ENCODE data around the gene SCP2.

The SCP2 gene

GRCh38 chr1:53076721-53077598 lies 149.9 kb downstream of the SCP2 start:
- ATAC-seq, result no peak
- TF ChIP-seq TOX (CRISPR knock-in tag; IDR thresholded peaks at IDR 0.05; ENCODE audit: borderline replicate concordance), result no peak

DNA sequence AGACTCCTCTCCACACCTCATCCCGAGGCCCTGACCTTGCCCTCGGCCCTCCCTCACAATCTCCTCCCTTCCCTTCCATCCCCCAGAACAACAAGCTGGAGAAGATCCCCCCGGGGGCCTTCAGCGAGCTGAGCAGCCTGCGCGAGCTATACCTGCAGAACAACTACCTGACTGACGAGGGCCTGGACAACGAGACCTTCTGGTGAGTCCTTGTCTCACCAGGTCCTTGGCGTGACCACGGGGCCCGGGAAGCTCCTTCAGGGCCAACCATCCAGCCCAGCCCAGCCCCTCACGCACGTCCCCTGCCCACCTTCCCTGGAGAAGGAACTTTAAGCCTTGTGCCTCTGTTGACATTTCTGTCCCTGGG lies 150.5 kb downstream of the SCP2 start:
- TF ChIP-seq CSDC2 (CRISPR knock-in tag; IDR thresholded peaks at IDR 0.05), result no peak
- no peak for TF ChIP-seq CSRNP3 (CRISPR knock-in tag; IDR thresholded peaks at IDR 0.05)
- no peak for TF ChIP-seq SNAI2 (CRISPR knock-in tag; IDR thresholded peaks at IDR 0.05)
- TF ChIP-seq ARNTL (CRISPR knock-in tag; IDR thresholded peaks at IDR 0.05; ENCODE audit: borderline replicate concordance, low read depth), result no peak
- no peak for TF ChIP-seq ISL1 (CRISPR knock-in tag; IDR thresholded peaks at IDR 0.05)
- TF ChIP-seq, protein P1, sequence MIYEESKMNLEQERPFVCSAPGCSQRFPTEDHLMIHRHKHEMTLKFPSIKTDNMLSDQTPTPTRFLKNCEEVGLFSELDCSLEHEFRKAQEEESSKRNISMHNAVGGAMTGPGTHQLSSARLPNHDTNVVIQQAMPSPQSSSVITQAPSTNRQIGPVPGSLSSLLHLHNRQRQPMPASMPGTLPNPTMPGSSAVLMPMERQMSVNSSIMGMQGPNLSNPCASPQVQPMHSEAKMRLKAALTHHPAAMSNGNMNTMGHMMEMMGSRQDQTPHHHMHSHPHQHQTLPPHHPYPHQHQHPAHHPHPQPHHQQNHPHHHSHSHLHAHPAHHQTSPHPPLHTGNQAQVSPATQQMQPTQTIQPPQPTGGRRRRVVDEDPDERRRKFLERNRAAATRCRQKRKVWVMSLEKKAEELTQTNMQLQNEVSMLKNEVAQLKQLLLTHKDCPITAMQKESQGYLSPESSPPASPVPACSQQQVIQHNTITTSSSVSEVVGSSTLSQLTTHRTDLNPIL (CRISPR knock-in tag; IDR thresholded peaks at IDR 0.05; ENCODE audit: low read depth), result no peak
- TF ChIP-seq PPARA (CRISPR knock-in tag; IDR thresholded peaks at IDR 0.05; ENCODE audit: borderline replicate concordance), result no peak
- TF ChIP-seq TOX (CRISPR knock-in tag; IDR thresholded peaks at IDR 0.05; ENCODE audit: borderline replicate concordance), result no peak
- no peak for TF ChIP-seq ZC3H10 (CRISPR knock-in tag; IDR thresholded peaks at IDR 0.05)
- TF ChIP-seq ZFP30 (CRISPR knock-in tag; IDR thresholded peaks at IDR 0.05), result no peak
- no peak for TF ChIP-seq ESRRG (CRISPR knock-in tag; IDR thresholded peaks at IDR 0.05)
- TF ChIP-seq, protein P2, sequence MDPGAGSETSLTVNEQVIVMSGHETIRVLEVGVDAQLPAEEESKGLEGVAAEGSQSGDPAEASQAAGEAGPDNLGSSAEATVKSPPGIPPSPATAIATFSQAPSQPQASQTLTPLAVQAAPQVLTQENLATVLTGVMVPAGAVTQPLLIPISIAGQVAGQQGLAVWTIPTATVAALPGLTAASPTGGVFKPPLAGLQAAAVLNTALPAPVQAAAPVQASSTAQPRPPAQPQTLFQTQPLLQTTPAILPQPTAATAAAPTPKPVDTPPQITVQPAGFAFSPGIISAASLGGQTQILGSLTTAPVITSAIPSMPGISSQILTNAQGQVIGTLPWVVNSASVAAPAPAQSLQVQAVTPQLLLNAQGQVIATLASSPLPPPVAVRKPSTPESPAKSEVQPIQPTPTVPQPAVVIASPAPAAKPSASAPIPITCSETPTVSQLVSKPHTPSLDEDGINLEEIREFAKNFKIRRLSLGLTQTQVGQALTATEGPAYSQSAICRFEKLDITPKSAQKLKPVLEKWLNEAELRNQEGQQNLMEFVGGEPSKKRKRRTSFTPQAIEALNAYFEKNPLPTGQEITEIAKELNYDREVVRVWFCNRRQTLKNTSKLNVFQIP (CRISPR knock-in tag; IDR thresholded peaks at IDR 0.05; ENCODE audit: borderline replicate concordance, low read depth), result no peak
- TF ChIP-seq PATZ1 (CRISPR knock-in tag; IDR thresholded peaks at IDR 0.05; ENCODE audit: borderline replicate concordance), result no peak
- no peak for TF ChIP-seq ZNF565 (CRISPR knock-in tag; conservative IDR thresholded peaks at IDR 0.05; ENCODE audit: low read depth)
- no peak for TF ChIP-seq OSR1 (CRISPR knock-in tag; IDR thresholded peaks at IDR 0.05)
- TF ChIP-seq, protein P3, sequence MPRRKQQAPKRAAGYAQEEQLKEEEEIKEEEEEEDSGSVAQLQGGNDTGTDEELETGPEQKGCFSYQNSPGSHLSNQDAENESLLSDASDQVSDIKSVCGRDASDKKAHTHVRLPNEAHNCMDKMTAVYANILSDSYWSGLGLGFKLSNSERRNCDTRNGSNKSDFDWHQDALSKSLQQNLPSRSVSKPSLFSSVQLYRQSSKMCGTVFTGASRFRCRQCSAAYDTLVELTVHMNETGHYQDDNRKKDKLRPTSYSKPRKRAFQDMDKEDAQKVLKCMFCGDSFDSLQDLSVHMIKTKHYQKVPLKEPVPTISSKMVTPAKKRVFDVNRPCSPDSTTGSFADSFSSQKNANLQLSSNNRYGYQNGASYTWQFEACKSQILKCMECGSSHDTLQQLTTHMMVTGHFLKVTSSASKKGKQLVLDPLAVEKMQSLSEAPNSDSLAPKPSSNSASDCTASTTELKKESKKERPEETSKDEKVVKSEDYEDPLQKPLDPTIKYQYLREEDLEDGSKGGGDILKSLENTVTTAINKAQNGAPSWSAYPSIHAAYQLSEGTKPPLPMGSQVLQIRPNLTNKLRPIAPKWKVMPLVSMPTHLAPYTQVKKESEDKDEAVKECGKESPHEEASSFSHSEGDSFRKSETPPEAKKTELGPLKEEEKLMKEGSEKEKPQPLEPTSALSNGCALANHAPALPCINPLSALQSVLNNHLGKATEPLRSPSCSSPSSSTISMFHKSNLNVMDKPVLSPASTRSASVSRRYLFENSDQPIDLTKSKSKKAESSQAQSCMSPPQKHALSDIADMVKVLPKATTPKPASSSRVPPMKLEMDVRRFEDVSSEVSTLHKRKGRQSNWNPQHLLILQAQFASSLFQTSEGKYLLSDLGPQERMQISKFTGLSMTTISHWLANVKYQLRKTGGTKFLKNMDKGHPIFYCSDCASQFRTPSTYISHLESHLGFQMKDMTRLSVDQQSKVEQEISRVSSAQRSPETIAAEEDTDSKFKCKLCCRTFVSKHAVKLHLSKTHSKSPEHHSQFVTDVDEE (CRISPR knock-in tag; IDR thresholded peaks at IDR 0.05), result no peak
- TF ChIP-seq RARB (CRISPR knock-in tag; IDR thresholded peaks at IDR 0.05), result no peak
- no peak for TF ChIP-seq GLIS3 (CRISPR knock-in tag; IDR thresholded peaks at IDR 0.05)
- no peak for TF ChIP-seq BACH2 (CRISPR knock-in tag; IDR thresholded peaks at IDR 0.05; ENCODE audit: borderline replicate concordance)
- no peak for TF ChIP-seq ZNF70 (CRISPR knock-in tag; IDR thresholded peaks at IDR 0.05)
- no peak for ATAC-seq

Data from SK-N-SH treated with all-trans-retinoic acid at 6 μM for 48 hours (cell line).